NCI-H526 (cell line): ENCODE measurements around the gene PPHLN1.

Experiments
- DNase-seq, 2 experiments: peaks; one replicate each; lab custom pipeline; 2025; lab: John Stamatoyannopoulos, UW

Gene PPHLN1, protein sequence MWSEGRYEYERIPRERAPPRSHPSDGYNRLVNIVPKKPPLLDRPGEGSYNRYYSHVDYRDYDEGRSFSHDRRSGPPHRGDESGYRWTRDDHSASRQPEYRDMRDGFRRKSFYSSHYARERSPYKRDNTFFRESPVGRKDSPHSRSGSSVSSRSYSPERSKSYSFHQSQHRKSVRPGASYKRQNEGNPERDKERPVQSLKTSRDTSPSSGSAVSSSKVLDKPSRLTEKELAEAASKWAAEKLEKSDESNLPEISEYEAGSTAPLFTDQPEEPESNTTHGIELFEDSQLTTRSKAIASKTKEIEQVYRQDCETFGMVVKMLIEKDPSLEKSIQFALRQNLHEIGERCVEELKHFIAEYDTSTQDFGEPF

DNA sequence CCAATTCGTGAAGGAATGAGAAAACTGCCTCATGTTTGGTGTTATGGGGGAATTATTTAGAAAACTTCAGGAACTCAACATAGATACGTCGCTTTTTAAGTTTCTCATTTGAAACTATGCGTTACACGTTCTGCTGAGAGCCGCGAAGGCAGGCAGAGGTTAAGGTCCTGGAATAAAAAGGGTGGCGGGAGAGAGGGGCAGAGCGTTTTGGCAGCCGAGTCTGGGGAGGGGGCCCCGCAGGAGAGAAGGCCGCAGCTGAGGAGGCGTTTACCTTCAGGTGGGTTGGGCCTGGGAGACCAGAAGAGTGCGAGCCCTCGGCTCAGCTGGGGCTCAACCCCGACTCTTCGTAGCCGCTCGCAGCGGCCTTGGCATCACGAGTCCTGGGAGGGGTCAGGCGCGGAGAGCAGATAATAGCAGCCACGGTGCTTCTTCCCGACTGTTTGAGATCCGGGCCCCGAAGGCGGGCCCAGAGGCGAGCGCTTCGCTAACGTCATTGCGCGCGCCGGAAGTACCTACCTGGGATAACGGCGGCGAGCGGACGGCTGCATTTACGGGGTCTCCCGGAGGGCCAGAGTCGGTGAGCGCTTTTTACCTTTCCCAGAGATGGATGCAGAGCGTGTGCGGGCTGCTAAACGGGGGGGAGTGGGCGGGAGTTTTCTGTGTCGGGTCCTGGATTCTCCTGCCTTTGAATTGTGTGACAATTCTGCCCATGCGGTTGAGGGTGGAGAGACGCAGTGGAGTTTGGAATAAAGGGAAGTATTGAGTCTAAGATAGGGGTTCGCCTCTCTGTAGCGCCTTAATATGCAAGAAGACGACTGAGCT lies at the start of gene PPHLN1, which contains the start of gene ZCRB1:
Gene PPHLN1 (plus strand): TSS at position 515 of the 822 bp plus-strand sequence. CDS start 9,736 bp downstream, outside the sequence.
Gene ZCRB1 (minus strand): TSS at position 442 of the 822 bp plus-strand sequence. CDS start 1,992 bp downstream, outside the sequence.
- DNase-seq: peak; percentile 84 to 95

DNA sequence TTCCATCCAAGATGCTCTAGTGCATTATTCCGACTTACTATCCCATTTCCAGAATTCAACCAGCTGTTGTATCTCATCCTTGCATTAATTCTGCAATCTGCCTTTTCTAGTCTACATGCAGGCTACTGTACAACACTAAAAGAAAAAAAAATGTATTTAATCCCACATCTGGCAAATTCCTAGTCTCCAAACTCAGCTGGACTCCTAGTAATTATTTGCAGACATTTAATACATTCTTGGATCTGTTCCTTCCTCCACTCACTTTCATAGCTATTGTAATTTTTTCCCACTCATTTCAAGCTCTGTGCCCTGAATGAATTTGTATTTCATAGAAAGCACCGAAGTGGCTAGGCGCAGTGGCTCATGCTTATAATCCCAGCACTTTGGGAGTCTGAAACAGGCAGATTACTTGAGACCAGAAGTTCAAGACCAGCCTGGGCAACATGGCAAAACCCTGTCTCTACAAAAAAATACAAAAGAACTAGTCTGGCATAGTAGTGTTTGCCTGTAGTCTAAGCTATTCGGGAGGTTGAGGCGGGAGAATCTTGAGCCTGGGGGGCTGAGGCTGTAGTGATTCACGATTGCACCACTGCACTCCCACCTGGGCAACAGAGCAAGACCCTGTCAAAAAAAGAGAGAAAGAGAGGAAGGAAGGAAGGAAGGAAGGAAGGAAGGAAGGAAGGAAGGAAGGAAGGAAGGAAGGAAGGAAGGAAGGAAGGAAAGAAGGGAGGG lies 48.4 kb upstream of the PPHLN1 start:
- no peak for DNase-seq

DNA sequence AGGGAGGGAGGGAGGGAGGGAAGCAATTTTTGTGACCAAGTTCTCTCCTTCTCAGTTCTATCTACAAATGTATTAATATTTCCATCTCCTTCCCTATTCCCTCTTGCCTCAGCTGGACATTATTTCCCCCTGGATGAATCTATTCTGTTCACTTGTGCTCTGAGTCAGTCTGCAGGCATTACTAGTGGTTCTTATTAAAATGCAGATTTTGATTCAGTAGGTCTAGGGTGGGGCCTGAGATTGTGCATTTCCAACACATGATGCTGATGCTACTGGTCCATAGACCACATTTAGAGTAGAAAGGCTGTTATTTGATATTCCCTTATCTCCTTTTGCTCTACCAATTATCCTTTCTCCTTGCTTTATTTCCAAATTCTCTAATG lies 47.8 kb upstream of the PPHLN1 start:
- no peak for DNase-seq

DNA sequence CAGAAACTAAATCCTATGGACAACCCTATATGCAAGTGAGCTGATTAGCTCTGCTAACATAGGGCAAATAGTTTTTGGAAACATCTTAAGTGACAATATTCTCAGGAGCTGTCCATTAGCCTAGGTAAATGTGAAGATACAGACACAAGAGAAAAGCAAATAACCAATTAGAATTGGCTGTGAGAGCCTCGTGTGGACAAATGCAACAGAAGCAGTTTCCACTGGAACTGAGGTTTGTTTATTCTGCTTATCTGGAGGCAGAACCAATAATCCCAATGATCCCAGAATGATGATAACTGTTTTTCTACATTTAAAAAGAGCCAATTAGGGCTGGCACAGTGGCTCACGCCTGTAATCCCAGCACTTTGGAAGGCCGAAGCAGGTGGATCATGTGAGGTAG lies 44.7 kb upstream of the PPHLN1 start:
- no peak for DNase-seq

DNA sequence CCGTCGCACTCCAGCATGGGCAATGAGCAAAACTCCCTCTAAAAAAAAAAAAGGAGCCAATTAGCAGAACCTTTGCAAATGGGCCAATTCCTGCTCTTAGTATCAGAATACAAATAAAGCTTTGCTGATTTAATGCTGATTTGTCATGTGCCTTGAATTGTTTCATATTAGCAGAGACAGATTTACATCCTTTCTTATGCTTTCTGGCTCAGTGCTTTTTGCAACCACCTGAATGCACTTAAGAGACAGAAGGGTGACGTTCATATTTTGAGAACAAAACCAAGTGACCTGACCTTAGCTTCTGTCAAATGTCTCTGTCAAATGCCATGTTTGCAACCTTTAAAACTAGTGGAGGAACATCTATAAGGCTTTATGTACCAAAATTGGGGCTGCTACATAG lies 44.1 kb upstream of the PPHLN1 start:
- no peak for DNase-seq

DNA sequence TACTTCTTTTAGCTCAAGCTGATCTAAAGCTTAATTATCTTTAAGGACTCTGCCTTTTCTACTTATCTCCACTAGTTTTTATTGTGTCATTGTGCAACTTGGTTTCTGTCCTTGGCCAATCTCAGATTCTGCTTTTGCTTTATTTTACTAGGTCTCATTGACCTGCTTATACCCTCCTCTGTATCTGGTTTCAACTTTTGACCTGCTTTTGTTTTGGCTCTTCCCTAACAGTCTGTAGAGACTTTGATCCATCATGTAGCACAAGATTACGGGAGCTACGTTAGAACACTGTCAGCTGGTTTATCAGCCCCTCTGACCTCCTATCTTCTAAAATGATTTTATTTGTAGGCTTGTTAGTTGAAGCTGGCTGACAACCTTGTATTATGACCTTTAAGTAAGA lies 43.7 kb upstream of the PPHLN1 start:
- no peak for DNase-seq

DNA sequence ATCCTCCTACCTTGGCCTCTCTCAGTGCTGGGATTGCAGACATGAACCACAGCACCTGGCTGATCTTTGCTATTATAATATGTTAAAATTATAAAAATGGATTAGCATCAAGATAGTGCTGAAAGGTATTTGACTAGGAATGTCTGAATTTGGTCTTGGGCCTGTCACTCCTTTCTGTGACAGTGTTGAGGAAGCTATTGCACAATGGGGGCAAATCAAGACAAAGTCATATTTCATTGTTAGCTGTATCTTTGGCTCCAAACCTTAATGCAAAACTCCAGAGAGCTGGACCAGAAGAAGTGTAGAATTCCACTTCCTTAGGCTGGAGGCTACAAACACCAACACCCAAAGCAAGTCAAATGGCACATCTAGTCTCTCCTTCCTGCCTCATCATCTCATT lies 42.2 kb upstream of the PPHLN1 start:
- no peak for DNase-seq

DNA sequence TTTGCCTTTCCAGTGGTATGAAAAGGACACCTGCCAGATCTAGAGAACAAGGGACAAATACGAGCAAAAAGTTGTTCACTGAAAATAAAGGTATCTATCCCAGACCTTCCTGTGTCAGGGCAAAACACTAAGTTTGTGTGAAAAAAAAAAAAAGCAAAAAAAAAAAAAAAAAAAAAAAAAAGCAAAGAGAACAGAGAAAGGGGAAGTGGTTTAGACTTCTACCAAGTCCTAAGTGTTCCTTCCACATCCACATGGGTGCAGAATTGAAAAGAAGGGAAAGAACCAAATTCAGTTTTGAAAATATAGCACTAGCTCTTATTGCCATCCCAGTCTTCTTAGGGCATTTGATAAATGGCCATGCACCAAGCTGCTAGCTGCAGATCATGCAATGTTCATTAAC lies 41.8 kb upstream of the PPHLN1 start:
- no peak for DNase-seq

DNA sequence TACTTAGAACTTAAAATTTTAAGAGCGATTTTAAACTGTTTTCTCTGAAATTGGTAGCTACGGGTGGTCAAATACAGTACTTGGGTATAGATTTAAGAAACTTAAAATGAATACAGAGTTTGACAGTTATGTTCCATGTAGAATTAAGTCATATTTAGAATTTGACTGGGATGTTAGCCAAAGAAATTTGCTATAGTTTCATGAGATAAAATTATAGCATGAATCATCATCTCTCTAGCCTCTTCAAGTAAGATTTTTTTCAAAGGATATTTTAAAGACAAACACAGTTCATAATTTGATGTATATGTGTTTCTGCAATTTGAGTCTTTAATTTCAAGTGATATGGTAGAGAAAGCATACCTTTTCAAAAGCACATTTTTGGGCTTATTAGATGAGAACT lies 41.1 kb upstream of the PPHLN1 start:
- DNase-seq: no peak

DNA sequence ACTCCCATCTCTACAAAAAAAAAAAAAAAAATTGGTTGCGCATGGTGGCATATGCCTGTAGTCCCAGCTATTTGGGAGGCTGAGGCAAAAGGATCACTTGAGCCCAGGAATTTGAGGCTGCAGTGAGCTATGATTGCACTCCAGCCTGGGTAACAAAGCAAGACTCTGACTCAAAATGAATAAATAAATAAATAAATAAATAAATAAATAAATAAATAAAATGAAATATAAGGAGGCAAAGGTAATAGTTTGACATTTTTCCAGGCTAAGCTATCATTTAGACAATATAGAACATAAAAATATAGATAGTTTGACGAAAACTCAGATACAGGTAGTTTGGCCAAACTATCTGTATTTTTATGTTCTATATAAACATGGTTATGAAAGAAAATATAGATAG lies 40.5 kb upstream of the PPHLN1 start:
- no peak for DNase-seq

DNA sequence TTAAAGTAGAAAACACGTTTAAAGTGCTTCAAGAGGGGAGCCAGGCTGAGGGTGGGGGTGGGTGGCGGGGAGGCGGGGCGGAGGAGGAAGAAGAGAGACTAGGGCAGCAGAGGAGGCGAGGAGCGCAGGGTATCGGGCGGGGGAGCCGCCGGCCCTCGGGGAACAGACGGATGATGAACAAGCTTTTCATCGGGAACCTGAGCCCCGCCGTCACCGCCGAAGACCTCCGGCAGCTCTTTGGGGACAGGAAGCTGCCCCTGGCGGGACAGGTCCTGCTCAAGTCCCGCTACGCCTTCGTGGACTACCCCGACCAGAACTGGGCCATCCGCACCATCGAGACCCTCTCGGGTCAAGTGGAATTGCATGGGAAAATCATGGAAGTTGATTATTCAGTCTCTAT lies 39.2 kb upstream of the PPHLN1 start:
- DNase-seq: no peak

DNA sequence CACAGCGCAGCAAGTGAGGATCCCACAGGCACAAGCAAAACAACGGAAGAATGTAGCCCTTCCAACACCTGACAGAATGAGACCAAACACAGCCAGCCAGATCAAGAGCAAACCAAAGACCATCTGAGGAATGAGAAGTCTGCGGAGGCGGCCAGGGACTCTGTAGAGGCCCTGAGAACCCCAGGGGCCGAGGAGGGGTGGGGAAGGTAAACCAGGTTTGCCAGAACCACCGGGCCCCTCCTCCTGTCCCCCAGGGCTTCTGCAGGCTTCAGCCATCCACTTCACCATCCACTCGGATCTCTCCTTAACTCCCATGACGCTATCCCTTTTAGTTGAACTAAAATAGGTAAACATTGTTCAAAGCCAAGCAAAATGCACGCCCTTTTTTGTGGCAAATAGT lies 37.4 kb upstream of the PPHLN1 start:
- DNase-seq: no peak

DNA sequence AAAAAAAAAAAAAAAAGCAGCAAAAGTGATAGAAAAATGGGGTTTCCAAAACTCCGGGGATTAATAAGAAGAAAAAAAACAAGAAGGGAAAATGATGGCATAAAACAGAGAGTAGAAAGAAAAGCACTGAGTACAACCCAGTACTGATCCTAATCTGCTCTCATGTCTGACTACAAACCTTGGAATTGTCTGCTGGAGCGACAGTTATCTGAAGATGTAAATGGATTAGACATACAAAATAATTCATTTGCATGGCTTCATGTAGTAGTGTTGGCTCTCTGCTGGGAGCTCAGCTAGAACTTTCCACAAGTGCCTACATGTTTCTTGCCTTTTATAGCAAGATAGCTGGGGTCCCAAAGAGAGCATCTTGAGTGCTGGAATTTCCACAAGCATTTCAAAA lies 34.3 kb upstream of the PPHLN1 start:
- DNase-seq: peak; percentile 19 to 41

DNA sequence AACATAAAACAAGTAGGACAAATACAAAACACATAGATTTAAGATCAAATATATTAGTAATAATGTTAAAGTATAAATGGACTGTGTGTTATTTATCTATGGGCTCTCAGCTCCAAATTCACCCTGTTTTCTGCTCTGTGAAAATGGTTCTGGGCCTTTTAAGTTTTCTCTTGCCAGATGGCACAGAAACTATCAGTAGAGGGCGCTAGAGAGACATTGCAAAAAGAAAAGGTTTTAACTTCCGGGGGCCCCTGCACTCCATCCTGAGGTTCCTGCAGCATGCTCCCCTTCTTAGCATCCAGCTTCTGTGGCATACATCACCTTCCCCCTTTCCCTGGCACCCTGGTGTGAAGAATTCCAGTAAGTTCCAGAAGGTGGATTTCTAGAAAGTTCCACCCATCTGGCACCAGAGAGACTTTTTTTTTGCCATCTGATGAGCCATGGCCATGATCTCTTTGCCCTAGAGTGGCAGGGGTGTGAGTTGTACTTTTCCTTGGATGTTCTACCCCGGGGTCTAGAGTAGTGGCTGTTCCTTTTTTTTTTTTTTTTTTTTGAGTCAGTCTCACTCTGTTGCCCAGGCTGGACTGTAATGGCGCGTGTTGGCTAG lies 29.4 kb upstream of the PPHLN1 start:
- DNase-seq: peak in 1 of 2 experiments; percentile 32

DNA sequence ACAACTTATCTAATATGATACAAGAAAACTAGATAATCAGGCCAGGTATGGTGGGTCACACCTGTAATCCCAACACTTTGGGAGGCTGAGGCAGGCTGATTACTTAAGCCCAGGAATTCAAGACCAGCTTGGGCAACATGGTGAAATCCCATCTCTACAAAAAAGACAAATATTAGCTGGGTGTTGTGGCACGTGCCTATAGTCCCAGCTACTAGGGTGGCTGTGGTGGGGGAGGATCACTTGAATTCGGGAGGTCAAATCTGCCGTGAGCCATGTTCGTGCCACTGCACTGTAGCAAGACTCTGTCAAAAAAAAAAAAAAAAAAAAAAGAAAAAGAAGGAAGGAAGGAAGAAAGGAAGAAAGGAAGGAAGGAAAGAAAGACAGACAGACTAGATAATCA lies 27.1 kb upstream of the PPHLN1 start:
- DNase-seq: no peak

DNA sequence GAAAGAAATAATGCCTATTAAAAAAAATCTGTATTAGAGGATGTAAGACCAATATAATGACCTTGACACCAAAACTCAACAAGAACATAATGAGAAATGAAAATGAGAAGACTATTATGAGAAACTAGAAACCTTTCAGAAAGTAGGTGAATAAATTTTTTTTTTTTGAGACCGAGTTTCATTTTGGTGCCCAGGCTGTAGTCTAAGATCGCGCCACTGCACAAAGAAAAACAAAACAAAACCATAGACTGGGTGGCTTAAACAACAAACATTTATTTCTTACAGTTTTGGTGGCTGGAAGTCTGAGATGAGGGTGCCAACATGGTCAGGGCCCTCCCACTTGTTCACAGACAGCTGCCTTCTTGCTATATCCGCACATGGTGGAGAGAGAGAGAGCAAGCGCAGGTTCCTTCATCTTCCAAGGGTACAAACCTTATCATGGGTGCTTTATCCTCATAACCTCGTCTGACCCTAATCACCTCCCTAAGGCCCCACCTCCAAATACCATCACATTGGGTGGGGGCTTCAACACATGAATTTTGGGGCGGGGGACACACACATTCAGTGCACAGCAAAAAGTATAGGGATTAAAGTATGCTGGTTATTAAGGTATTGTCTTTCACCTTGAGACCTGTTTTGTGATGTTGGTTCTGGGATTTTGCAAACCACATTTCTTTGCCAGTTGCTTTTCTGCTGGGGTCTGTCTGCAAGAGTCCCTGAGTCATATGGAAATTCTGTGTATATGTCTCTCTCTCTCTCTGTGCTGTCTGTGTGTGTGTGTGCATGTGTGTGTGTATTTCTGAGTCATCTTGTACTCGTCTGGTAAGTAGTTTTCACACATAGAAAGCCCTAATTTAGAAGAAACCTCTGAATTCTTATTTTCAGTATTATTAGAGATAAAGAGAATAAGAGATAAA lies 26.3 kb upstream of the PPHLN1 start:
- no peak for DNase-seq

DNA sequence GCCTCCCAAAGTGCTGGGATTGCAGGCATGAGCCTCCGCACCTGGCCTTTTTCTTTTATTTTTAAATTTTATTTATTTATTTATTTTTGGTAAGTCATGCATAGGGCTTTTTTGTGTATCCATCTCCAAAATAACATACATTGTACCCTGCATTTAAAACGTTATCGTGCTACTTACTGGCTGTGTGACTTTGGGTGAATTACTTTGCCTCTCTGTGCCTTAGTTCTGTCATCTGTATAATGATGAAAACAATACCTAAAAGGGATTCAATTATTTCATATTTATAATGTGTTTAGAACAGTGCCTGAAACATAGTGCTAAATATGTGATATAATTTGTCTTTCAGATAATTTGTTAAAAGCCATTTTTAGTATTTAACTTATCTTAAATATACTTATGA lies 19.7 kb upstream of the PPHLN1 start:
- no peak for DNase-seq

DNA sequence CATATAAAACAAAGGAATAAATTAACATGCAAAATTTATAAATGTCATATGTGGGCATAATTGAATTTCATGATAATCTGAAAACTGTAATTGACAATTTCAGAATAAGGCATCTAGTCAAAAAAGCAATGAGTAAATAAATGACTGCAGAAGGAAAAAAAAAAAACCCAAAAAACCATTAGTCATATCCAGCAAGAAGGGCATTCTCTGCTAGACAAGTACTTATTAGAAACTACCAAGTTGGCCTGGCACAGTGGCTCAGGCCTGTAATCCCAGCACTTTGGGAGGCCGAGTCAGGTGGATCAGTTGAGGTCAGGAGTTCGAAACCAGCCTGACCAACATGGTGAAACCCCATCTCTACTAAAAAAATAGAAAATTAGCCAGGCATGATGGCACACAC lies 17.6 kb upstream of the PPHLN1 start:
- DNase-seq: no peak

DNA sequence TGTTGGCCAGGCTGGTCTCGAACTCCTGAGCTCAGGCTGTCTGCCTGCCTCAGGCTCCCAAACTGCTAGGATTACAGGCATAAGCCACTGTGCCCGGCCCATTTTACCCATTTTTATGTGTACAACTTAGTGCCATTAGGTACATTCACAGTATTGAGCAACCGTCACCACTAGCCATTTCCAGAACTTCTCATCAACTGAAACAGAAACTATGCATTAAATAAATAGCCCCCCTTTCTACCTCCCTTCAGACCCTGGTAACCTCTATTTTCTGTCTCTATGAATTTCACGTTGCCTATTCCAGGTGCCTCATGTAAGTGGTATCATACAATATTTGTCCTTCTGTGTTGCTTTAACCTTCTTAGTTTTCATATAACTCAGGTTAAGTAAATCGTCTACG lies 16.0 kb upstream of the PPHLN1 start:
- DNase-seq: no peak

DNA sequence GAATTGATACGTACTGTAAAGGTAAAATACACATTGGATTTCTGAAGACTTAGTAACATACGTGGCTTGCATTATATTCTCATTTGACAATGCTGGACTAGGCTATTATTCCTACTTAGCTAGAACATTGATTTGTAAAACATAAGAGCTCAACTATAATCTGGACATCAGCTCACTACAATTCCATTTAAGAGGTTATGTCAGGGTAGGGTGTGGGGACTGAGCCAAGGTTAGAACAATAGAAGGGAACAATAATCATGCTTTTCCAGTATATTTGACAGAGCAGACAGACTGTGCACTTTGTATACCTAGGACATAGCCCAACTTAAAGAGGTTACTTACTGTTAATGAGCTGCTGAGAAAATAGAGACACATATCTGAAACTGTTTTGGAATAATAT lies 10.9 kb upstream of the PPHLN1 start:
- DNase-seq: no peak

DNA sequence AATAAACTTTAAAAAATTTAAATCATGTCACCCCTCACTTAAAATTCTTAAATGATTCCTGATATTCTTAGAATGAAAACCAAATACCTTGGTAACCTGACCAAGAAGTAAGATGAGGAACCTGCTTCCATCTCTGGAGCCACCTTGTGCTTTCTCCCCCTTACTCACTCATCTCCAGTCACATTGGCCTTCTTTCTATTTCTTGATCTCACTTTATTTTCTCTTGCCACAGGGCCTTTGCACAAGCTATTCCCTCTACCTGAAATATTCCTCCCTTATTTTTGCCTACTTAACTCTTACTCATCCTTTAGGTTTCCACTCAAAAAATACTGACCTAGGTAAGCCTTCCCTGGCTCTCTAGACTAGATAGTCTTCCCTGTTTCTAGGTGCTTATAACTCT lies 5.2 kb upstream of the PPHLN1 start:
- DNase-seq: no peak
